Astrocyte (in vitro differentiated cells and primary cell): ENCODE measurements around the gene GFM1.

Experiments
- EZH2 ChIP-seq: IDR thresholded peaks from 2 replicates; pipeline ENCODE4 v1.6.1; 2012; ENCODE audit warnings: mild to moderate bottlenecking, low read length, inconsistent platforms; ENCODE audit not compliant: insufficient read depth
- TF ChIP-seq, protein P1 (sequence below): IDR thresholded peaks from 2 replicates; pipeline ENCODE4 v1.5.1; 2011; ENCODE audit warnings: low read depth, mild to moderate bottlenecking, inconsistent platforms, low read length, moderate library complexity; ENCODE audit not compliant: insufficient read depth

DNA sequence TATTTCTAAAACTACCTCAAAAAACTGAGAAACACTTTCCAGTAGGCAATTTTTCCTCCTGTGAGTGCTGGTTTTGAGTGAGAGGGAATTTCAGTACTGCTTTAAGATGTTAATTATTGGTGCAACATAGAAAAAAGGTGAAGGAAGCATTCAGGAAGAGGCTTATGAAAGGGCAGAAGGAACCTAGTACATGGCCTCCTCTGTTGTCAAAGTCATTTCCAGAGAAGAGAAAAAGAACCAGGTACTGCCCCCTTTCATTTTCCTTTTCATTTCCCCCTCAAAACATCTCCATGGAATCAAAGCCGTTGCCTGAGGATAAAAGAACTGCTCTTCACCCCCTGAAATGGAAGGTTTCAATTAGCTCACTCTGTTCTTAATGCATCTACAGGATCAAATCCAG, 68.1 kb downstream of the GFM1 start:
- TF ChIP-seq, protein P1, sequence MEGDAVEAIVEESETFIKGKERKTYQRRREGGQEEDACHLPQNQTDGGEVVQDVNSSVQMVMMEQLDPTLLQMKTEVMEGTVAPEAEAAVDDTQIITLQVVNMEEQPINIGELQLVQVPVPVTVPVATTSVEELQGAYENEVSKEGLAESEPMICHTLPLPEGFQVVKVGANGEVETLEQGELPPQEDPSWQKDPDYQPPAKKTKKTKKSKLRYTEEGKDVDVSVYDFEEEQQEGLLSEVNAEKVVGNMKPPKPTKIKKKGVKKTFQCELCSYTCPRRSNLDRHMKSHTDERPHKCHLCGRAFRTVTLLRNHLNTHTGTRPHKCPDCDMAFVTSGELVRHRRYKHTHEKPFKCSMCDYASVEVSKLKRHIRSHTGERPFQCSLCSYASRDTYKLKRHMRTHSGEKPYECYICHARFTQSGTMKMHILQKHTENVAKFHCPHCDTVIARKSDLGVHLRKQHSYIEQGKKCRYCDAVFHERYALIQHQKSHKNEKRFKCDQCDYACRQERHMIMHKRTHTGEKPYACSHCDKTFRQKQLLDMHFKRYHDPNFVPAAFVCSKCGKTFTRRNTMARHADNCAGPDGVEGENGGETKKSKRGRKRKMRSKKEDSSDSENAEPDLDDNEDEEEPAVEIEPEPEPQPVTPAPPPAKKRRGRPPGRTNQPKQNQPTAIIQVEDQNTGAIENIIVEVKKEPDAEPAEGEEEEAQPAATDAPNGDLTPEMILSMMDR = no peak
- no peak for TF ChIP-seq EZH2
